A172 (cell line): ENCODE data around the gene CCNB2. TPM values are rescaled to one million over a fixed set of nuclear protein-coding genes. Genes with fewer than 3 reads are reported as not detected.
"Not testable (repeated sequence)": the region's sequence is repeated elsewhere in the genome, so short reads cannot be mapped to it uniquely, and the experiment has no call there.

Experiments
- DNase-seq: peaks from one replicate; pipeline ENCODE4 v3.0.0-alpha.2; 2015; ENCODE audit warnings: low spot score
- total RNA-seq: library from RNA; depleted of rRNA; stranded (reverse); fragments of >200 nt; shearing (Covaris generic); gene quantifications from 2 replicates; pipeline ENCODE4 v1.2.3, GENCODE V29; 2014; rRNA removed

The CCNB2 gene
- 118 and 147 TPM in 2 replicates for total RNA-seq

GRCh38 chr15:59104912-59105732 lies at the start of gene CCNB2:
Gene CCNB2, plus strand, starts transcription at chr15:59105146. Its CDS starts 123 bp downstream, at chr15:59105269.
- peak; percentile 90 for DNase-seq

GRCh38 chr15:59059076-59059597 lies 45.8 kb upstream of the CCNB2 start:
- no peak for DNase-seq

- no peak for DNase-seq
Observed at GRCh38 chr15:59060348-59060747, 44.6 kb upstream of the CCNB2 start.

GRCh38 chr15:59063042-59063441 lies 41.9 kb upstream of the CCNB2 start:
- DNase-seq, result no peak

GRCh38 chr15:59069430-59069829 lies 35.5 kb upstream of the CCNB2 start:
- no peak for DNase-seq

GRCh38 chr15:59074607-59075006 lies 30.3 kb upstream of the CCNB2 start:
- no peak for DNase-seq

- DNase-seq, result no peak
Observed at GRCh38 chr15:59087731-59088130, 17.2 kb upstream of the CCNB2 start.

- no peak for DNase-seq
Observed at GRCh38 chr15:59094077-59094476, 10.9 kb upstream of the CCNB2 start.

GRCh38 chr15:59096429-59096828 lies 8.5 kb upstream of the CCNB2 start:
- DNase-seq, result no peak

- no peak for DNase-seq
Observed at GRCh38 chr15:59099162-59099685, 5.7 kb upstream of the CCNB2 start.

- DNase-seq, result no peak
Observed at GRCh38 chr15:59104602-59104911, 389 bp upstream of the CCNB2 start.

GRCh38 chr15:59105854-59106253 lies 908 bp downstream of the CCNB2 start:
- DNase-seq, result no peak

- DNase-seq, result no peak
Observed at GRCh38 chr15:59111251-59111650, 6.3 kb downstream of the CCNB2 start.

GRCh38 chr15:59115047-59115446 lies 10.1 kb downstream of the CCNB2 start:
- DNase-seq, result no peak

- DNase-seq, result no peak
Observed at GRCh38 chr15:59116141-59116540, 11.2 kb downstream of the CCNB2 start.

- DNase-seq, result no peak
Observed at GRCh38 chr15:59116771-59117170, 11.8 kb downstream of the CCNB2 start.

GRCh38 chr15:59119625-59120024 lies 14.7 kb downstream of the CCNB2 start:
- DNase-seq, result no peak

GRCh38 chr15:59120937-59121336 lies 16.0 kb downstream of the CCNB2 start:
- DNase-seq, result no peak

GRCh38 chr15:59124261-59124660 lies 19.3 kb downstream of the CCNB2 start:
- no peak for DNase-seq

GRCh38 chr15:59125683-59126082 lies 20.7 kb downstream of the CCNB2 start:
- DNase-seq, result not testable (repeated sequence)

- not testable (repeated sequence) for DNase-seq
Observed at GRCh38 chr15:59127255-59127654, 22.3 kb downstream of the CCNB2 start.

- no peak for DNase-seq
Observed at GRCh38 chr15:59131456-59131855, 26.5 kb downstream of the CCNB2 start.

- DNase-seq, result no peak
Observed at GRCh38 chr15:59131969-59132562, 27.1 kb downstream of the CCNB2 start.
